Endothelial cell (in vitro differentiated cells): ENCODE measurements around the gene PLGRKT. TPM values are rescaled to one million over a fixed set of nuclear protein-coding genes. Genes with fewer than 3 reads are reported as not detected.

ENCODE experiments used
- DNase-seq: peaks from one replicate; pipeline ENCODE4 v3.0.0; 2021; ENCODE audit warnings: low spot score
- H3K27ac Mint-ChIP-seq: one replicate; pipeline ENCODE4 v1.8.0; 2021; ENCODE audit warnings: mixed read lengths, inconsistent platforms; ENCODE audit not compliant: unreplicated experiment
- H3K27me3 Mint-ChIP-seq: one replicate; pipeline ENCODE4 v1.8.0; 2021; ENCODE audit warnings: mild to moderate bottlenecking, moderate library complexity, mixed read lengths, inconsistent platforms; ENCODE audit not compliant: unreplicated experiment
- H3K36me3 Mint-ChIP-seq: one replicate; pipeline ENCODE4 v1.8.0; 2021; ENCODE audit warnings: mild to moderate bottlenecking, low read depth, mixed read lengths, inconsistent platforms; ENCODE audit not compliant: unreplicated experiment
- H3K4me1 Mint-ChIP-seq: one replicate; pipeline ENCODE4 v1.8.0; 2021; ENCODE audit warnings: mild to moderate bottlenecking, mixed read lengths, inconsistent platforms; ENCODE audit not compliant: unreplicated experiment
- H3K4me3 Mint-ChIP-seq: one replicate; pipeline ENCODE4 v1.8.0; 2021; ENCODE audit warnings: mild to moderate bottlenecking, mixed read lengths, inconsistent platforms; ENCODE audit not compliant: unreplicated experiment
- H3K9me3 Mint-ChIP-seq: one replicate; pipeline ENCODE4 v1.8.0; 2021; ENCODE audit warnings: mixed read lengths, inconsistent platforms; ENCODE audit not compliant: unreplicated experiment
- total RNA-seq: library from RNA; stranded (reverse); fragmentation: NEBNext Ultra II Directional; extraction: Animal tissue kit (Norgen Biotek cat#: 25700); gene quantifications from one replicate; pipeline ENCODE4 v1.2.1, GENCODE V29; 2021; ENCODE audit not compliant: unreplicated experiment
- TF ChIP-seq, protein P1 (sequence below): fragments of 200-600 bp; sonication (generic); IDR thresholded peaks from one replicate; pipeline ENCODE4 v1.5.0; 2021; ENCODE audit warnings: antibody characterized with exemption; ENCODE audit not compliant: unreplicated experiment

Gene PLGRKT
- total RNA-seq, 1 donor from 2014 or later = 4.8 TPM

DNA sequence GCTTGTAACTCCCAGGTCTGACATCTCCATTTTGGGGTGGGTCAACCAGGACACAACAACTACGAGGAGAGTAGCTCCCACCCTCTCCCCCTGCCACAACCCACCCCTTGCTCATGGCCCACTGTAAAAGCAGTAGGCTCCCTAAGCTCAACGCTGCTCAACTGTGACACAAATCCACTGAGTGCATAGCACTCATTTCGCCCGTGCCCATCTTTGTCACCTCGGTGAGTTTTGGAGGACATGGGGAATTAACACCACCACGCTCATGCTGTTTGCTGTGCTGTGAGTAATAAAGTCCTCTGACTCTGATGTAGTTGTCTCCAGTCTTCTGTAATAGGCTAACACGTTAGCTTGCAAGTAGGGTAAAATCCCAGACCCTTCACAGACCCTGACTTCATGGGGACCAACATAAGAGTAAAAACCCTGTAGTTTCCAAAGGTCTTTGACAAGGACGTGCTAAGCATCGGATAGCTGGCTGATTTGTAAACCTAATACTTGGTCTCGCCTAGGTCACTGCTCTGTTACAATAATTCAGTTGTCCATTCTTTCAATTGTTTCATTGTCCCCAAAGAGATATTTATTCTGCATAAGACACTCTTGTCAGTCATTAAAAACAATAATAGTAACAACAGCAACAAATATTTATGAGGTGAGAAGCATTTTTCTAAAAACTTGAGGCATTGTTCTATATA is 7.7 kb downstream of the PLGRKT start:
- H3K36me3 Mint-ChIP-seq = peaks cover 13% of the 10 kb centered on the region
- DNase-seq = no peak
- TF ChIP-seq, protein P1, sequence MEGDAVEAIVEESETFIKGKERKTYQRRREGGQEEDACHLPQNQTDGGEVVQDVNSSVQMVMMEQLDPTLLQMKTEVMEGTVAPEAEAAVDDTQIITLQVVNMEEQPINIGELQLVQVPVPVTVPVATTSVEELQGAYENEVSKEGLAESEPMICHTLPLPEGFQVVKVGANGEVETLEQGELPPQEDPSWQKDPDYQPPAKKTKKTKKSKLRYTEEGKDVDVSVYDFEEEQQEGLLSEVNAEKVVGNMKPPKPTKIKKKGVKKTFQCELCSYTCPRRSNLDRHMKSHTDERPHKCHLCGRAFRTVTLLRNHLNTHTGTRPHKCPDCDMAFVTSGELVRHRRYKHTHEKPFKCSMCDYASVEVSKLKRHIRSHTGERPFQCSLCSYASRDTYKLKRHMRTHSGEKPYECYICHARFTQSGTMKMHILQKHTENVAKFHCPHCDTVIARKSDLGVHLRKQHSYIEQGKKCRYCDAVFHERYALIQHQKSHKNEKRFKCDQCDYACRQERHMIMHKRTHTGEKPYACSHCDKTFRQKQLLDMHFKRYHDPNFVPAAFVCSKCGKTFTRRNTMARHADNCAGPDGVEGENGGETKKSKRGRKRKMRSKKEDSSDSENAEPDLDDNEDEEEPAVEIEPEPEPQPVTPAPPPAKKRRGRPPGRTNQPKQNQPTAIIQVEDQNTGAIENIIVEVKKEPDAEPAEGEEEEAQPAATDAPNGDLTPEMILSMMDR = no peak
- peaks cover 4% of the 10 kb centered on the region for H3K9me3 Mint-ChIP-seq
- H3K4me3 Mint-ChIP-seq = no peak overlapping the region
- no peaks in the 10 kb centered on the region for H3K4me1 Mint-ChIP-seq
- H3K27ac Mint-ChIP-seq = no peak overlapping the region
- H3K27me3 Mint-ChIP-seq = no peaks in the 10 kb centered on the region

DNA sequence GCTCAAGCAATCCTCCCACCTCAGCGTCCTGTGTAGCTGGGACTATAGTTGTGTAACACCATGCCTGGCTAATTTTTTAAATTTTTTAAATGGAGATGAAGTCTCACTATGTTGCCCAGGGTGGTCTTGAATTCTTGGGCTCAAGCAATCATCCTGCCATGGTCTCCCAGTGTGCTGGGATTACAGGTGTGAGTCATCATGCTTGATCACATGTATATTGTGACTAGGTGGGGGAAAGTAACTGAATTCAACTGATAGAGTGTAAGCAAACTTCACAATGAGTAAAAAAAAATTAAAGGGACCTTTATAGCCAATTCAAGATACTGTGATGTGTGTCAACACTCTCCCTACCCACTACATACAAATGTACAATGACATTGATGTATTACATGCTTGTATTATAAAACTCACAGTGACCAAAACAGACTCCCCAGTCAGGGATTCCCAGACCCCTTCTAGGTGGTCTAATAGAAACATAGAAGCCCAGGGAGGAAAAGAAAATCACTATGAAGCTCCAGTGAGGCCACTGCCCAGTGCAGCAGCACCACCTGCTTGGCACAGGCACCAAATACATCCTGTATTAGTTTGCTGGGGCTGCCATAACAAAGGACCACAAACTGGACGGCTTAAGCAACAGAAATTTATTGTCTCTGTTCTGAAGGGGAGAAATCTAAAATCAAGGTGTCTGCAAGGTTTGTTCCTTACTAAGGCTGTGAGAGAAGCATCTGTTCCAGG is 8.8 kb downstream of the PLGRKT start:
- Mint-ChIP-seq H3K27ac (no peak overlapping the region), H3K9me3 (peaks cover 4% of the 10 kb centered on the region), H3K4me3 (no peak overlapping the region), H3K4me1 (no peaks in the 10 kb centered on the region), H3K36me3 (peaks cover 12% of the 10 kb centered on the region), H3K27me3 (no peaks in the 10 kb centered on the region)
- TF ChIP-seq, protein P1 = no peak
- DNase-seq = no peak

DNA sequence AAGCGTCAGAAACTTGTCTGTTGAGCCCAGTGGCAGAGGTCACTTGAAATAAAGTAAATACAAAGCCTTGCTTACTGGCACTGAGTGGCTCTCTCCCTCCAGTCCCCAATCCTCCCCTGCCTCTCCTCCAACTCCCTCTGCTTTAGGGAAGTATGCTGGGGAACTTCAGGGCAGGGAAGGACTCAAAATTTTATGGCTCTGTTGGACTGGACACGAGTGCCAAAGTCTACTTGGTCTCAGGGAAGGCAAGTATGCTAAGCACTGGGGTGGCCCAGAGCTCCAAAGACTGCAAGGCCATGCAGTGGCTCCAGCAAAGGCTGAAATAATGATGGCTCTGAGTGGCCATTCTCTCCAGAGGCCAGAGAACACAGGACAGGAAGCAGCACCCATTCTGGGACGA is 9.6 kb downstream of the PLGRKT start:
- Mint-ChIP-seq H3K9me3 (peaks cover 4% of the 10 kb centered on the region), H3K27me3 (no peaks in the 10 kb centered on the region), H3K4me3 (no peak overlapping the region), H3K36me3 (peaks cover 9% of the 10 kb centered on the region), H3K4me1 (no peaks in the 10 kb centered on the region), H3K27ac (no peak overlapping the region)
- no peak for DNase-seq
- TF ChIP-seq, protein P1 = no peak

DNA sequence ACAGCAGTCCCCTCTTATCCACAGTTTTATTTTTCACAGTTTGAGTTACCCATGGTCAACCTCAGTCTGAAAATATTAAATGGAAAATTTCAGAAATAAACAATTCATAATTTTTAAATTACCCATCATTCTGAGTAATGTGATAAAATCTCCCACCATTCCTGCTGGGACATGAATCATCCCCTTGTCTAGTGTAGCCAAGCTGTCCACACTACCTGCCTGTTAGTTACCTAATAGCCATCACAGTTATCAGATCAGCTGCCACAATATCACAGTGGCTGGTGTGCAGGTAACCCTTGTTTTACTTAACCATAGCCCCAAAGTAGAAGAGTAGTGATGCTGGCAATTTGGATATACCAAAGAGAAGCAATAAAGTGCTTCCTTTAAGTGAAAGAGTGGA is 10.7 kb downstream of the PLGRKT start:
- H3K9me3 Mint-ChIP-seq = peaks cover under 1% of the 10 kb centered on the region
- H3K4me3 Mint-ChIP-seq = no peak overlapping the region
- H3K4me1 Mint-ChIP-seq = no peaks in the 10 kb centered on the region
- H3K27me3 Mint-ChIP-seq = no peaks in the 10 kb centered on the region
- H3K36me3 Mint-ChIP-seq = peaks cover 3% of the 10 kb centered on the region
- DNase-seq = no peak
- H3K27ac Mint-ChIP-seq = no peak overlapping the region
- TF ChIP-seq, protein P1 = no peak
